ENCODE data around the gene FRMD6.

The FRMD6 gene

DNA sequence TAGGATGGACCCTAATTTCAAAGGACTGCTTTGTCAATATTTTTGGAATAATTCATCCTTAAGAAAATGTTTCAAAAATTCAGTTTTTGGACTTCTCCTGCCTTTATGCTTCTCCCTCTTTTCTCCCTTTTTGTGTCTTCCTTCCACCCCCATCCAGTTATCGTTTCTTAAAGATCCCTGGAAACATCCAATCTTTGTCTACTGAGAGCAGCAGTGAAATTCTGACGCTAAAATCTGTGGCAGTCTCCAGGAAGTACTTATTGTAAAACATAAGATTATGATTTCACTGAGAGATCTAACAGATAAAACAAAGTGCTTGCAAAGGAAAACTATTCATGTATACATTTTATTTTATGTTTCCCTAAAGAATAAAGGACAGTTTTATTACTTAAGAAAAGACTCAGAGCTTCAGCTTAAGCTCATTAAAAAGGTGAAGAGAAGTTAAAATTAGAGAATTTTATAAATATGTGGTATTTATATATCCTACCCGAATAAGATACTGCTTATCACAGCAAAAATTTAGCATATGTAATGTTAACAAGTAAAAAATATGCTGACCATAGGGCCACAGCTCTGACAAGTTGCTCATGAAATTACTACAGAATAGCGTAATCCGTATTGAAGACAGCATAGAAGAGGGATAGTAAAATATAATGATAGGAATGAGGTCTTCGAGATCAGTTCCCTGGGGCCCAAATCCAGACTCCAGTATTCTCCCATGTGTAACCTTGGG, 6.9 kb downstream of the FRMD6 start:
- no peak for ATAC-seq (replicated peaks)
- Mint-ChIP-seq H3K36me3 (ENCODE audit: insufficient read depth) (peaks cover 3% of the 10 kb centered on the region), H3K4me3 (no peak overlapping the region), H3K27ac (no peak overlapping the region), H3K9me3 (no peaks in the 10 kb centered on the region), H3K4me1 (ENCODE audit: low read depth in 2 of 2) (no peaks in the 10 kb centered on the region), H3K27me3 (peaks cover 57% of the 10 kb centered on the region in 2 donors)
- DNase-seq = no peak

DNA sequence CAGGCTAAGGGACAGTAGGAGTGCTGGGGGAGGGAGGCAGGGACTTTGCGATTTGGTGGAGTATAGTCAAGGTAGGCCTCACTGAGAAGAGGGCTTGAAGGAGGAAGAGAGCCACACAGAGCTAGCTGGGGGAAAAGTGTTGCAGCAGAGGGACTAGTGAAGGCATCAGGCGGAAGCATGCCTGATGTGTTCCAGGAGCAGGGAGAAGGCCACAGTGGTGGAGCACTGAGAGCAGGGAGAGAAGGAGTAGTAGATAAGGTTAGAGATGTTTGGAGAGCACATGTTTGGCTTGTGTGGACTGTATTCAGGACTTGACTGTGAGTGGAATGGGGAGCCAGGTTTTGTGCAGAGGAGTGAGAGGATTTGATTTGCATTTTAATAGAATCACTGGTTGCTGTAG, 9.0 kb downstream of the FRMD6 start:
- no peak for ATAC-seq (replicated peaks)
- Mint-ChIP-seq H3K4me3 (no peak overlapping the region), H3K9me3 (peaks cover 0 to under 1% of the 10 kb centered on the region in 2 donors), H3K27ac (no peak overlapping the region), H3K27me3 (peaks cover 39 to 42% of the 10 kb centered on the region in 2 donors), H3K4me1 (ENCODE audit: low read depth in 2 of 2) (no peaks in the 10 kb centered on the region), H3K36me3 (ENCODE audit: insufficient read depth) (peaks cover 3% of the 10 kb centered on the region)
- no peak for DNase-seq

DNA sequence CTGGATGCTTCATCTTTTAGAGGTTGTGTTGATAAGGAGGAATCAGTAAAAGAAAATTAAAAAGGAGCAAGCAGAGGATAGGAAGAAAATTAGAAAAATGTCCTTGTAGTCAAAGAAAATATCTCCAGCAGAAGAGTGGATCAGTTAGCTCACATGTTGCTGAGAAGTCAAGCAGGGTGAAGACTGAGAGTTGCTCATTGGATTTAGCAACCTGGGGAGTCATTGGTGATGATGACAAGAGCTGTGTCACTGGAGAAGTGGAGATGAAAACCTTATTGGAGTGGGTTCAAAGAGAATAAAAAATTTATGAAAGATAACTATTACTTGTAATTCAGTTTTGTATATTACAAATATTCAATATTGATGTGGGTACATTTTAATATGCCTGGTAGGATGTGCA, 9.8 kb downstream of the FRMD6 start:
- no peak for ATAC-seq (replicated peaks)
- Mint-ChIP-seq H3K27ac (no peak overlapping the region), H3K9me3 (peaks cover 0 to 2% of the 10 kb centered on the region in 2 donors)

DNA sequence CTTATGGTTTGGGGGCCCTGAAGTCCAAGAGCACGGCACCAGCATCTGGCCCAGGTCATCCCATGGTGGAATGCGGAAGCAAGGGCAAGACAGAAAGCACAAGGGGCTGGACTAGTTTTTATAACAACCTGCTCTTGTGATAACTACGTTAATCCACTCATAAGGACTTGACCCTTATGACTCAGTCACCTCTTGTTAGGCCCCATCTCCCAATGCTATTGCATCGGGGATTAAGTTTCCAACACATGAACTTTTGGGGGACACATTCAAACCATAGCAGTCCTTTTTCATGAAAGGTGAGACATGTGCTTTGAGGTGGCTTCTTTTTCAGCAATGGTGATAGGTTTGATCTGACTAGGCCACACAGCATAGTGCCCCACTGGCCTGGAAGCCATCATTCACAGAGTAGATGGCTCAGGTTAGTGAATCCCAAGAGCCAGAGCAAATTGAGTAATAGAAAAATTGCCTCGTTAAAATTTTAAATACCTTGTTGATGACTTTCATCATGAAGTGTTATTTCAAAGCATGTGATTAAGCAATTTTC, 12.1 kb downstream of the FRMD6 start:
- peaks cover 11 to 18% of the 10 kb centered on the region in 2 donors for H3K27me3 Mint-ChIP-seq
- H3K36me3 Mint-ChIP-seq (ENCODE audit: insufficient read depth) = peaks cover 3% of the 10 kb centered on the region
- DNase-seq (no peak), ATAC-seq (replicated peaks) (no peak)
- peaks cover 0 to 2% of the 10 kb centered on the region in 2 donors for H3K9me3 Mint-ChIP-seq
- no peak overlapping the region for H3K27ac Mint-ChIP-seq
- H3K4me1 Mint-ChIP-seq (ENCODE audit: low read depth in 2 of 2) = no peaks in the 10 kb centered on the region
- no peak overlapping the region for H3K4me3 Mint-ChIP-seq

More for the DNA sequence above, 9.8 kb downstream of the FRMD6 start:
- peaks cover 31 to 34% of the 10 kb centered on the region in 2 donors for H3K27me3 Mint-ChIP-seq
- no peaks in the 10 kb centered on the region for H3K4me1 Mint-ChIP-seq (ENCODE audit: low read depth in 2 of 2)
- H3K4me3 Mint-ChIP-seq = no peak overlapping the region
- H3K36me3 Mint-ChIP-seq (ENCODE audit: insufficient read depth) = peaks cover 3% of the 10 kb centered on the region
- no peak for DNase-seq

DNA sequence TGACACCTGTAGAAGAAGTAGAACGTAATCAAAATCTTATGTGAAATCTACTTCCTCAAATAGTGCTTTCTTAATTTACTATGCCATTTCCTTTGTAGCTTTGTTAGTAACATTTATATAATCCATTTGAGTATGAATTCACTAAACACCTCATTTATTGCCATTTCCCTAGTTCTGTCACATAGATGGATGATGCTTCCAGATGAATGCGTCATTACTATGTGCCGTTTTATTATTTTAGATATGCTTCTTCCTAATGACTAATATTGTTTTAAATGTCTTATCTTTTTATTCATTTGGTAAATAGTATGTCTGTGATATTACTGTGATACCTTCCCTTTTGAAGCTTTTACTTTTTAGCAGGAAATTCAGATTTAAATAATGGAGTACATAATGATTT, 14.4 kb downstream of the FRMD6 start:
- no peak overlapping the region for H3K4me3 Mint-ChIP-seq
- DNase-seq (no peak), ATAC-seq (replicated peaks) (no peak)
- no peak overlapping the region for H3K27ac Mint-ChIP-seq
- peaks cover 4 to 9% of the 10 kb centered on the region in 2 donors for H3K27me3 Mint-ChIP-seq
- H3K9me3 Mint-ChIP-seq = peaks cover 0 to 2% of the 10 kb centered on the region in 2 donors
- H3K4me1 Mint-ChIP-seq (ENCODE audit: low read depth in 2 of 2) = no peaks in the 10 kb centered on the region
- peaks cover 3% of the 10 kb centered on the region for H3K36me3 Mint-ChIP-seq (ENCODE audit: insufficient read depth)

DNA sequence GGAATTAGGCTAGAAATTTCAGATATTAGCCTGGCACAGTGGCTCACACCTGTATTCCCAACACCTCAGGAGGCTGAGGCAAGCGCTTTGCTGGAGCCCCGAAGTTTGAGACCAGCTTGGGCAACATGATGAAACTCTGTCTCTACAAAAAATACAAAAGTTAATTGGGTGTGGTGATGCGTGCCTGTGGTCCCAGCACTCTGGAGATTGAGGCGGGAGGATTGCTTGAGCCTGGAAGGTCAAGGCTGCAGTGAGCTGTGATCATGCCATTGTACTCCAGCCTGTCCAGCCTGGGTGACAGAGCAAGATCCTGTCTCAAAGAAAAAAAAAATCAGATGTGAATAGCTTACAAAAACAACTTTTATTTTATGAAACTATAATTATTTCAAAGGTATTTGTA, 15.1 kb downstream of the FRMD6 start:
- Mint-ChIP-seq H3K9me3 (peaks cover 0 to 2% of the 10 kb centered on the region in 2 donors), H3K4me3 (no peak overlapping the region), H3K27ac (no peak overlapping the region), H3K36me3 (ENCODE audit: insufficient read depth) (peaks cover 3% of the 10 kb centered on the region), H3K27me3 (peaks cover 0 to 9% of the 10 kb centered on the region in 2 donors), H3K4me1 (ENCODE audit: low read depth in 2 of 2) (no peaks in the 10 kb centered on the region)
- no peak for DNase-seq
- ATAC-seq (replicated peaks) = no peak

DNA sequence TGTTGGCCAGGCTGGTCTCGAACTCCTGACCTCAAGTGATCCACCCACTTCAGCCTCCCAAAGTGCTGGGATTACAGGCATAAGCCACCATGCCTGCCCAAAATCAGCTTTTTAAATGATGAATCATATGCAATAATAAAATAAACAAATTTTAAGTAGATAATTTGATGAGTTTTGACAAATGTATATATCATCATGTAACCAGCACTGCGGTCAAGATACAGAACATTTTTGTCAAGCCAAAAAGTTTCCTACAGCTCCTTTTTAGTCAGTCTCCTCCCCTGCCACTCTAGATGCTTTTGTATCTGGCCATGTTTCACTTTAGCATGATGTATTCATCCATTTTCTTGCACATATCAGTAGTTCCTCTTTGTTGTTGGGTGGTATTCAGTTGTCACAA, 17.2 kb downstream of the FRMD6 start:
- ATAC-seq (replicated peaks) (no peak), DNase-seq (no peak)
- no peaks in the 10 kb centered on the region for H3K4me1 Mint-ChIP-seq (ENCODE audit: low read depth in 2 of 2)
- no peak overlapping the region for H3K27ac Mint-ChIP-seq
- no peak overlapping the region for H3K4me3 Mint-ChIP-seq
- H3K36me3 Mint-ChIP-seq (ENCODE audit: insufficient read depth) = no peaks in the 10 kb centered on the region
- peaks cover under 1 to 19% of the 10 kb centered on the region in 2 donors for H3K27me3 Mint-ChIP-seq
- H3K9me3 Mint-ChIP-seq = peaks cover 0 to 2% of the 10 kb centered on the region in 2 donors

DNA sequence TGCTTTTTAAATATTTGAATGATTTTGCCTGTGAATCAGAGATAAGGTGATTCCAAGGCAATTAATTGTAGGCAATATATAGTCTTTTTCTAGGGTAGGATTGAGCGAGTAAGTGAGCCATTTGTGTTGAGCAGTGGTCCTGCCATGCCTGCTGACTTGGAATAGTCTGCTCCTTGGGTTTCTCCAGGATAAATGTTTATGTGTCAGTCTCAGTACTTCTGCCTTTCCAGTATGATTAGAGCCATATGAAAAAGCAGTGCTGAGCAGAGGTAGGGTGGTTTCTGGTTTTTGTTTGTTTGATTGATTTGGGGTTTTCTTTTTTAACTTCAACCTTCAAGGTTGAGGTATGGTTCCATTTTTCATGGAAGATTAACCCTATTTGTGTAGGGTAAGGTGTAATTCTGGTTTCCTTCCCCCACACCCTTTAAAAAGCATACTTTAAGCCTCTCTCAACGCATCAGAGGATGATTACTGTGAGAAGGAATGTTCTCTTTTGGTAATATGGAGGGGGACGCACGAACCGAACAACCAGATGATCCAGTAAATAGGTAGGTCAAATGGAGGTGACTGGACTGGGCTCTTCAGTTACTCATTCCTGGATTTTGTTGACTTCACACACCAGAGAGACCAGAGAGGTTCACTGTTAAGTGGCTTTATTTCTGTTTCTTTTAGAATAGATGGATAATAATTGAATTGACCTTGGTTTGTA, 22.7 kb downstream of the FRMD6 start:
- Mint-ChIP-seq H3K27me3 (peaks cover 9 to 24% of the 10 kb centered on the region in 2 donors), H3K27ac (no peak overlapping the region), H3K9me3 (no peaks in the 10 kb centered on the region), H3K4me1 (ENCODE audit: low read depth in 2 of 2) (no peaks in the 10 kb centered on the region), H3K36me3 (ENCODE audit: insufficient read depth) (no peaks in the 10 kb centered on the region), H3K4me3 (no peak overlapping the region)
- DNase-seq (no peak), ATAC-seq (replicated peaks) (no peak)

DNA sequence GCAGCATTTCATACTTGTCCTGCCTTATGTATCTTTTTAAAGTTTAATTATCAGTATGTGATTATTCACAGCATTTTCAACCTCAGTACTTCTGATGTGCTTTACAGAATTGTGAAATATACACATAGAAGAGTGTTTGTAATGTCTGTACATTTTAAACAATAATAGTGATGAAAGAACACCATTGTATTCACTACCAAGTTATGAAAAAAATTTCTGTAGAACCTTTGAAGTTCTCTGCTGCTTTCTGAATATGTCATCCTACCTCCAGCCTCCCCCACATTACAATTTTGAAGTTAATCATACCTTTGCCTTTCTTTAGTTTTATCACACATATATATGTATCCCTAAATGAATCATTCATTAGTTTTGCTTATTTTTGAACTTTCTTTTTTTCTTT, 24.8 kb downstream of the FRMD6 start:
- ATAC-seq (replicated peaks) = no peak
- no peaks in the 10 kb centered on the region for H3K9me3 Mint-ChIP-seq
- H3K27me3 Mint-ChIP-seq = peaks cover 9 to 24% of the 10 kb centered on the region in 2 donors
- DNase-seq = no peak
- no peaks in the 10 kb centered on the region for H3K4me1 Mint-ChIP-seq (ENCODE audit: low read depth in 2 of 2)
- no peak overlapping the region for H3K4me3 Mint-ChIP-seq
- H3K36me3 Mint-ChIP-seq (ENCODE audit: insufficient read depth) = no peaks in the 10 kb centered on the region
- no peak overlapping the region for H3K27ac Mint-ChIP-seq

DNA sequence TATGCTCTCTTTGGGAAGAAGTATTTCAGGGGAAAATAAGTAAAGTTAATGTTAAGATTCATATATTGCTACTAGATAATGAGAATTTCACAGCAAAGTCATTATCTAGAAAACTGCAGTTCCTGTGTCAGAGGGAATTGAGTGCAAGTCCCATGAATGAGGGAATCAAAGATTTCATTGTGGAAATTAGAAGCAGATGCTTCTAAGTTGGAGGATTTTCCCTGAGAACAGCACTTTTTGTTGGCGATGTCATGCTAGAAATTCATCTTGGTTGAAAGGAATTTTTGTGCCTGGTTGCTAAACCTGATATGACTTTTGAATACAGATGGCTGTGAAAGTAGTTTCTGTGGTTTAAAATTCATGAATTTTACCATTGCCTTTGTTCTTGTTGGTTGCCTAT, 25.6 kb downstream of the FRMD6 start:
- Mint-ChIP-seq H3K4me3 (no peak overlapping the region), H3K9me3 (no peaks in the 10 kb centered on the region), H3K36me3 (ENCODE audit: insufficient read depth) (no peaks in the 10 kb centered on the region), H3K4me1 (ENCODE audit: low read depth in 2 of 2) (no peaks in the 10 kb centered on the region), H3K27me3 (peaks cover 9 to 24% of the 10 kb centered on the region in 2 donors), H3K27ac (no peak overlapping the region)
- DNase-seq = no peak
- ATAC-seq (replicated peaks) = no peak

DNA sequence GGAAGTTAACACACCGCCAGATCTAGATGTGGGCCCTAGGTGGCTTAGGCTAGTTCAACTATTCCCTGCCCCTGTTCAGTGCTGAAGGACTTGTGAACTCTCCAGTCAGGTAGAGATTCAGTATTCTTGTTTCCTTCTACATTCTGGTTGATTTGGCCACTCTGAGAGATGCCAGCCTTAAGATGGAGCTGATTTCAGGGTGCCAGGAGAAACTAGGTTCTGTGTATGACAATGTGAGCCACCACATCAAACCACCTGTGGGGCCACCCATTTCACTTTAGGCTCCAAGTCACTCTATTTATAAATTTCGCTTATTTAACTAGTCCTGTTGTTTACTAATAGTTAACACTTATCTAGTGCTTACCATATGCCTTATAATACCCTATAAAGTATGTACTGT, 26.0 kb downstream of the FRMD6 start:
- DNase-seq = no peak
- no peak overlapping the region for H3K4me3 Mint-ChIP-seq
- H3K4me1 Mint-ChIP-seq (ENCODE audit: low read depth in 2 of 2) = no peaks in the 10 kb centered on the region
- H3K9me3 Mint-ChIP-seq = no peaks in the 10 kb centered on the region
- H3K27ac Mint-ChIP-seq = no peak overlapping the region
- H3K36me3 Mint-ChIP-seq (ENCODE audit: insufficient read depth) = no peaks in the 10 kb centered on the region
- peaks cover 9 to 28% of the 10 kb centered on the region in 2 donors for H3K27me3 Mint-ChIP-seq
- ATAC-seq (replicated peaks) = no peak

DNA sequence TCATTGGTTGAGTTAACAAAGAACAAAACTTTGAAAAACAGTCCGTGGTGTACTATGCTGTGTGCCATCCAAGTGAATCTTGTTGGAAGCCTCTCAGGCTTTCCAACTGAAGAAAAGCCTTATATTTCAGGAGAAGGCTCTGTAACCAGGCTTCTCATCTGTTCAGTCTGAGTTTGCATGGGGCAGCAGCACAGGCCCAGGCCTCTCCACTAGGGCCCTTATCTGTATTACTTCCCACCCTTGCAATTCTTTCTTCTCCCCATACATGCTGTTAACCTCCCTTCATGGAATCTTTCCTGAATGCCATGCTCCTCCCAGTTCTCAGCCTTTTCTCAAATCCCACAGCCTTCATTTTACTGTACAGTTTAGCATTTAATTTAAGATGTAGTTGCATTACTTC, 28.3 kb downstream of the FRMD6 start:
- H3K9me3 Mint-ChIP-seq = no peaks in the 10 kb centered on the region
- H3K4me1 Mint-ChIP-seq (ENCODE audit: low read depth in 2 of 2) = no peaks in the 10 kb centered on the region
- ATAC-seq (replicated peaks) (no peak), DNase-seq (no peak)
- H3K27ac Mint-ChIP-seq = no peak overlapping the region
- no peaks in the 10 kb centered on the region for H3K36me3 Mint-ChIP-seq (ENCODE audit: insufficient read depth)
- H3K4me3 Mint-ChIP-seq = no peak overlapping the region
- H3K27me3 Mint-ChIP-seq = peaks cover 0 to 23% of the 10 kb centered on the region in 2 donors

DNA sequence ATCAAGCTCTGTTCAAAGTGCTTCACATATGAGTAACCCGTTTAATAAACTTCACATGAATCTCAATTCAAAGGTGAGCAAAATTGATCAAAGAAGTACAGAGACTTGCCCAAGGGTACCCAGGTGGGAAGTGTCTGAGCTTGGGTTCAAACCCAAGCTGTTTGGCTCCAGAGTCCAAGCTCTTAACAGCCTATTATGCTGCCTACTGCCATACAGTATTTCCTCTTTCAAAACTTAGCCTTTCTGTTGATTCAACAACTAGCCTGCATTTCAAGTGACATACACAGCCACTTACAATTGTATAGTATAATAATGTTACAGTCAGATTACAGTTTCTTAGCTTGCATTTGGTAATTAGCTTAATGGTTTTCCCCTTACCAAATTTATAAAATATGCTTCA, 29.7 kb downstream of the FRMD6 start:
- H3K27ac Mint-ChIP-seq = no peak overlapping the region

DNA sequence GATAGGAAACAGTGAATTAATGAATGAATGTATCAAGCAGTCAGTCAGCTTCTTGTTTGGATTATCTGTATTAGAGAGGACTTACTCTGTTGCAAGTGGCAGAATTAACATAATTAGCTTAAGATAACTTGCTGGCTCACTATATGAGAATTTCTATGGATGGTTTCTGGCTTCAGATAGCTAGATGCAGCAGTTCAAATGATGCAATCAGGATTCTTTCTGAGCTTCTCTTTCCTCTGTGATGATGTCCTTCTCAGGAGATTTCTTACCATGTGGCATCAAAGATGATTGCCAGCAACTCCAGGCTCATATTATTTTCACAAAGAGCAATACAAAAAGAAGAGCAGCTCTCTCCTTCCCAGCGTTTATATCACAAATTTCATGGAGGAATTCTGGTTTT, 30.7 kb downstream of the FRMD6 start:
- DNase-seq (no peak), ATAC-seq (replicated peaks) (no peak)
- no peaks in the 10 kb centered on the region for H3K4me1 Mint-ChIP-seq (ENCODE audit: low read depth in 2 of 2)
- H3K27me3 Mint-ChIP-seq = peaks cover 0 to 27% of the 10 kb centered on the region in 2 donors
- no peaks in the 10 kb centered on the region for H3K9me3 Mint-ChIP-seq
- H3K4me3 Mint-ChIP-seq = no peak overlapping the region
- H3K36me3 Mint-ChIP-seq (ENCODE audit: insufficient read depth) = no peaks in the 10 kb centered on the region
- H3K27ac Mint-ChIP-seq = no peak overlapping the region

More for the DNA sequence above, 29.7 kb downstream of the FRMD6 start:
- DNase-seq (no peak), ATAC-seq (replicated peaks) (no peak)
- no peaks in the 10 kb centered on the region for H3K9me3 Mint-ChIP-seq
- no peaks in the 10 kb centered on the region for H3K36me3 Mint-ChIP-seq (ENCODE audit: insufficient read depth)
- no peak overlapping the region for H3K4me3 Mint-ChIP-seq
- H3K27me3 Mint-ChIP-seq = peaks cover 0 to 27% of the 10 kb centered on the region in 2 donors
- no peaks in the 10 kb centered on the region for H3K4me1 Mint-ChIP-seq (ENCODE audit: low read depth in 2 of 2)

Measured in effector memory CD8-positive, alpha-beta T cell (primary cell).